SK-N-MC (cell line): ENCODE results near the gene SOWAHA.

ENCODE experiments used
- EZH2 ChIP-seq: fragments of 200-600 bp; sonication (generic); IDR thresholded peaks from one replicate; pipeline ENCODE4 v1.6.1; 2017; ENCODE audit warnings: antibody characterized with exemption
- FOXP2 ChIP-seq: optimal IDR thresholded peaks from 2 replicates; pipeline ENCODE3; 2011; ENCODE audit warnings: mild to moderate bottlenecking, moderate library complexity; ENCODE audit not compliant: insufficient read depth; ENCODE audit errors: extremely low read length, control extremely low read depth
- POLR2AphosphoS5 ChIP-seq: IDR thresholded peaks from 2 replicates; pipeline ENCODE4 v1.6.1; 2012; ENCODE audit warnings: mild to moderate bottlenecking, low read depth, low read length, borderline replicate concordance

GRCh38 chr5:132848270-132848669 lies 35.2 kb downstream of the SOWAHA start:
- TF ChIP-seq POLR2AphosphoS5 (no peak), EZH2 (no peak), FOXP2 (no peak)
